Measurements from ENCODE around the gene MEP1B. TPM values are rescaled to one million over a fixed set of nuclear protein-coding genes. Genes with fewer than 3 reads are reported as not detected.

MEP1B gene
- total and polyA plus RNA-seq, 7 experiments from 2014 or later: 0.08 to 0.35 (median 0.32) TPM; not detected in 4

GRCh38 chr18:32177530-32177929 lies 12.3 kb upstream of the MEP1B start:
- H3K4me1 Mint-ChIP-seq: no peaks in the 10 kb centered on the region
- intact Hi-C loops (cut with micrococcal nuclease): no loop called here
- DNase-seq (no peak), ATAC-seq (no peak)
- no peak overlapping the region for H3K27ac Mint-ChIP-seq
- H3K27me3 Mint-ChIP-seq: peaks cover 0 to 14% (median 0%) of the 10 kb centered on the region in 5 donors
- Histone ChIP-seq H3K36me3 (ENCODE audit: control insufficient read depth in 2 of 3, insufficient read depth in 3 of 3, low read length in 3 of 3) (no peaks in the 10 kb centered on the region), H3K4me3 (ENCODE audit: low read length) (no peak overlapping the region), H3K4me1 (ENCODE audit: control insufficient read depth in 2 of 2, insufficient read depth in 2 of 2, low read length in 2 of 2) (no peaks in the 10 kb centered on the region), H3K9me3 (ENCODE audit: control insufficient read depth in 2 of 3, low read length in 3 of 3) (no peaks in the 10 kb centered on the region), H3K27me3 (ENCODE audit: control insufficient read depth in 2 of 2, insufficient read depth in 2 of 2, low read length in 2 of 2) (no peaks in the 10 kb centered on the region), H3K27ac (ENCODE audit: low read depth, low read length) (no peak overlapping the region)
- ChIA-PET POLR2A (no interaction called here), CTCF (no interaction called here)
- no peak overlapping the region for H3K4me3 Mint-ChIP-seq
- H3K9me3 Mint-ChIP-seq: peaks cover 0 to 6% (median 0%) of the 10 kb centered on the region in 11 donors
- no peaks in the 10 kb centered on the region for H3K36me3 Mint-ChIP-seq

GRCh38 chr18:32183503-32183902 lies 6.3 kb upstream of the MEP1B start:
- no peak overlapping the region for H3K27ac Mint-ChIP-seq
- H3K36me3 Mint-ChIP-seq: peaks cover 0 to 13% (median 7%) of the 10 kb centered on the region in 5 donors
- ChIA-PET CTCF (no interaction called here), POLR2A (no interaction called here)
- DNase-seq (no peak), ATAC-seq (no peak)
- H3K27me3 Mint-ChIP-seq: peaks cover 0 to 27% (median 18%) of the 10 kb centered on the region in 5 donors
- H3K9me3 ChIP-seq (ENCODE audit: control insufficient read depth in 2 of 3, low read length in 3 of 3): peaks cover 0 to 8% (median 0%) of the 10 kb centered on the region in 3 experiments
- no peaks in the 10 kb centered on the region for H3K27me3 ChIP-seq (ENCODE audit: control insufficient read depth in 2 of 2, insufficient read depth in 2 of 2, low read length in 2 of 2)
- H3K4me3 ChIP-seq (ENCODE audit: low read length): no peak overlapping the region
- H3K4me3 Mint-ChIP-seq: no peak overlapping the region
- no peak overlapping the region for H3K27ac ChIP-seq (ENCODE audit: low read depth, low read length)
- intact Hi-C loops (cut with micrococcal nuclease): no loop called here
- H3K4me1 ChIP-seq (ENCODE audit: control insufficient read depth in 2 of 2, insufficient read depth in 2 of 2, low read length in 2 of 2): no peaks in the 10 kb centered on the region
- H3K36me3 ChIP-seq (ENCODE audit: control insufficient read depth in 2 of 3, insufficient read depth in 3 of 3, low read length in 3 of 3): no peaks in the 10 kb centered on the region
- H3K9me3 Mint-ChIP-seq: peaks cover 3 to 35% (median 15%) of the 10 kb centered on the region in 11 donors
- no peaks in the 10 kb centered on the region for H3K4me1 Mint-ChIP-seq

GRCh38 chr18:32190209-32190608 lies 370 bp downstream of the MEP1B start:
- ATAC-seq (no peak), DNase-seq (no peak)
- H3K4me1 ChIP-seq (ENCODE audit: control insufficient read depth in 2 of 2, insufficient read depth in 2 of 2, low read length in 2 of 2): no peaks in the 10 kb centered on the region
- Mint-ChIP-seq H3K4me1 (no peaks in the 10 kb centered on the region), H3K36me3 (peaks cover 0 to 7% (median 0%) of the 10 kb centered on the region in 5 donors), H3K27me3 (peaks cover 5 to 28% (median 24%) of the 10 kb centered on the region in 5 donors), H3K9me3 (peaks cover 0 to 11% (median 4%) of the 10 kb centered on the region in 11 donors), H3K4me3 (no peak overlapping the region), H3K27ac (no peak overlapping the region)
- H3K4me3 ChIP-seq (ENCODE audit: low read length): no peak overlapping the region
- POLR2A ChIA-PET: no interaction called here
- CTCF ChIA-PET: no interaction called here
- no peaks in the 10 kb centered on the region for H3K27me3 ChIP-seq (ENCODE audit: control insufficient read depth in 2 of 2, insufficient read depth in 2 of 2, low read length in 2 of 2)
- intact Hi-C loops (cut with micrococcal nuclease): loop anchor here in 1 of 2 donors (10.0 kb wide), 1 partner anchor 55 kb away; no protein-coding TSS in a partner anchor
- H3K36me3 ChIP-seq (ENCODE audit: control insufficient read depth in 2 of 3, insufficient read depth in 3 of 3, low read length in 3 of 3): no peaks in the 10 kb centered on the region
- H3K9me3 ChIP-seq (ENCODE audit: control insufficient read depth in 2 of 3, low read length in 3 of 3): no peaks in the 10 kb centered on the region
- H3K27ac ChIP-seq (ENCODE audit: low read depth, low read length): no peak overlapping the region

GRCh38 chr18:32195881-32196815 lies 6.3 kb downstream of the MEP1B start:
- no peak overlapping the region for H3K27ac ChIP-seq (ENCODE audit: low read depth, low read length)
- Mint-ChIP-seq H3K36me3 (no peaks in the 10 kb centered on the region), H3K4me1 (no peaks in the 10 kb centered on the region), H3K4me3 (no peak overlapping the region), H3K27me3 (peaks cover 0 to 5% (median 3%) of the 10 kb centered on the region in 5 donors), H3K9me3 (no peaks in the 10 kb centered on the region), H3K27ac (no peak overlapping the region)
- no peaks in the 10 kb centered on the region for H3K9me3 ChIP-seq (ENCODE audit: control insufficient read depth in 2 of 3, low read length in 3 of 3)
- no peak for DNase-seq
- ATAC-seq: no peak
- intact Hi-C loops (cut with micrococcal nuclease): loop anchor here in 1 of 2 donors (10.0 kb wide), 1 partner anchor 49 kb away; no protein-coding TSS in a partner anchor
- no peaks in the 10 kb centered on the region for H3K27me3 ChIP-seq (ENCODE audit: control insufficient read depth in 2 of 2, insufficient read depth in 2 of 2, low read length in 2 of 2)
- no peak overlapping the region for H3K4me3 ChIP-seq (ENCODE audit: low read length)
- ChIA-PET POLR2A (no interaction called here), CTCF (no interaction called here)
- no peaks in the 10 kb centered on the region for H3K36me3 ChIP-seq (ENCODE audit: control insufficient read depth in 2 of 3, insufficient read depth in 3 of 3, low read length in 3 of 3)
- no peaks in the 10 kb centered on the region for H3K4me1 ChIP-seq (ENCODE audit: control insufficient read depth in 2 of 2, insufficient read depth in 2 of 2, low read length in 2 of 2)

GRCh38 chr18:32200766-32201165 lies 10.9 kb downstream of the MEP1B start:
- ATAC-seq: no peak
- Mint-ChIP-seq H3K27ac (no peak overlapping the region), H3K36me3 (no peaks in the 10 kb centered on the region), H3K4me1 (no peaks in the 10 kb centered on the region), H3K4me3 (no peak overlapping the region), H3K9me3 (no peaks in the 10 kb centered on the region), H3K27me3 (peaks cover 0 to 4% (median 3%) of the 10 kb centered on the region in 5 donors)
- POLR2A ChIA-PET: no interaction called here
- no peaks in the 10 kb centered on the region for H3K4me1 ChIP-seq (ENCODE audit: control insufficient read depth in 2 of 2, insufficient read depth in 2 of 2, low read length in 2 of 2)
- intact Hi-C loops (cut with micrococcal nuclease): no loop called here
- no peak overlapping the region for H3K27ac ChIP-seq (ENCODE audit: low read depth, low read length)
- no peak for DNase-seq
- H3K9me3 ChIP-seq (ENCODE audit: control insufficient read depth in 2 of 3, low read length in 3 of 3): no peaks in the 10 kb centered on the region
- no peaks in the 10 kb centered on the region for H3K27me3 ChIP-seq (ENCODE audit: control insufficient read depth in 2 of 2, insufficient read depth in 2 of 2, low read length in 2 of 2)
- CTCF ChIA-PET: no interaction called here
- H3K36me3 ChIP-seq (ENCODE audit: control insufficient read depth in 2 of 3, insufficient read depth in 3 of 3, low read length in 3 of 3): no peaks in the 10 kb centered on the region
- H3K4me3 ChIP-seq (ENCODE audit: low read length): no peak overlapping the region

GRCh38 chr18:32201948-32202672 lies 12.3 kb downstream of the MEP1B start:
- Histone ChIP-seq H3K9me3 (ENCODE audit: control insufficient read depth in 2 of 3, low read length in 3 of 3) (no peaks in the 10 kb centered on the region), H3K4me3 (ENCODE audit: low read length) (no peak overlapping the region), H3K36me3 (ENCODE audit: control insufficient read depth in 2 of 3, insufficient read depth in 3 of 3, low read length in 3 of 3) (no peaks in the 10 kb centered on the region), H3K4me1 (ENCODE audit: control insufficient read depth in 2 of 2, insufficient read depth in 2 of 2, low read length in 2 of 2) (no peaks in the 10 kb centered on the region), H3K27ac (ENCODE audit: low read depth, low read length) (no peak overlapping the region), H3K27me3 (ENCODE audit: control insufficient read depth in 2 of 2, insufficient read depth in 2 of 2, low read length in 2 of 2) (no peaks in the 10 kb centered on the region)
- no peak overlapping the region for H3K27ac Mint-ChIP-seq
- H3K4me3 Mint-ChIP-seq: no peak overlapping the region
- no peaks in the 10 kb centered on the region for H3K36me3 Mint-ChIP-seq
- intact Hi-C loops (cut with micrococcal nuclease): no loop called here
- POLR2A ChIA-PET: no interaction called here
- H3K4me1 Mint-ChIP-seq: no peaks in the 10 kb centered on the region
- CTCF ChIA-PET: no interaction called here
- no peaks in the 10 kb centered on the region for H3K9me3 Mint-ChIP-seq
- no peak for DNase-seq
- peaks cover 0 to 4% (median 3%) of the 10 kb centered on the region in 5 donors for H3K27me3 Mint-ChIP-seq
- ATAC-seq: no peak
